HG03565 (cell line): Measurements from ENCODE around the gene FHIT.

ENCODE experiments used
- ATAC-seq: cut with Tn5 transposase; IDR thresholded peaks from one replicate; pipeline ENCODE4 v1.9.1; 2021; ENCODE audit warnings: mild to moderate bottlenecking, moderate library complexity; ENCODE audit not compliant: unreplicated experiment

FHIT gene

GRCh38 chr3:60434950-60435349 lies 816.3 kb downstream of the FHIT start:
- ATAC-seq: no peak

- ATAC-seq: no peak
These were observed 816.9 kb downstream of the FHIT start for GRCh38 chr3:60434323-60434722.

GRCh38 chr3:60431599-60431958 lies 819.7 kb downstream of the FHIT start:
- no peak for ATAC-seq

GRCh38 chr3:60430205-60430604 lies 821.0 kb downstream of the FHIT start:
- no peak for ATAC-seq

GRCh38 chr3:60427109-60427508 lies 824.1 kb downstream of the FHIT start:
- no peak for ATAC-seq

- ATAC-seq: no peak
These were observed 826.3 kb downstream of the FHIT start for GRCh38 chr3:60424942-60425341.

GRCh38 chr3:60424034-60424433 lies 827.2 kb downstream of the FHIT start:
- no peak for ATAC-seq

GRCh38 chr3:60423556-60423955 lies 827.7 kb downstream of the FHIT start:
- ATAC-seq: no peak

- no peak for ATAC-seq
These were observed 829.4 kb downstream of the FHIT start for GRCh38 chr3:60421749-60422446.

GRCh38 chr3:60417576-60417975 lies 833.7 kb downstream of the FHIT start:
- ATAC-seq: no peak

GRCh38 chr3:60414011-60414410 lies 837.2 kb downstream of the FHIT start:
- no peak for ATAC-seq

GRCh38 chr3:60413551-60413950 lies 837.7 kb downstream of the FHIT start:
- ATAC-seq: no peak

GRCh38 chr3:60403866-60404265 lies 847.4 kb downstream of the FHIT start:
- ATAC-seq: no peak

- no peak for ATAC-seq
These were observed 848.3 kb downstream of the FHIT start for GRCh38 chr3:60402931-60403330.

GRCh38 chr3:60399861-60400845 lies 851.1 kb downstream of the FHIT start:
- ATAC-seq: no peak

- ATAC-seq: no peak
These were observed 852.0 kb downstream of the FHIT start for GRCh38 chr3:60399292-60399691.

- ATAC-seq: no peak
These were observed 856.0 kb downstream of the FHIT start for GRCh38 chr3:60395173-60395762.

- no peak for ATAC-seq
These were observed 857.3 kb downstream of the FHIT start for GRCh38 chr3:60393946-60394345.

GRCh38 chr3:60392501-60392900 lies 858.8 kb downstream of the FHIT start:
- ATAC-seq: no peak

GRCh38 chr3:60391292-60391691 lies 860.0 kb downstream of the FHIT start:
- ATAC-seq: no peak

GRCh38 chr3:60388731-60389130 lies 862.5 kb downstream of the FHIT start:
- no peak for ATAC-seq

GRCh38 chr3:60386306-60386705 lies 864.9 kb downstream of the FHIT start:
- ATAC-seq: no peak
